ENCODE measurements around the gene LCE1B. TPM values are rescaled to one million over a fixed set of nuclear protein-coding genes. Genes with fewer than 3 reads are reported as not detected.

LCE1B gene, protein sequence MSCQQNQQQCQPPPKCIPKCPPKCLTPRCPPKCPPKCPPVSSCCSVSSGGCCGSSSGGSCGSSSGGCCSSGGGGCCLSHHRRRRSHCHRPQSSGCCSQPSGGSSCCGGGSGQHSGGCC
- not detected in 5 replicates for total RNA-seq (2022; extraction: Qiagen RNA extraction; ENCODE audit: low read depth)

DNA sequence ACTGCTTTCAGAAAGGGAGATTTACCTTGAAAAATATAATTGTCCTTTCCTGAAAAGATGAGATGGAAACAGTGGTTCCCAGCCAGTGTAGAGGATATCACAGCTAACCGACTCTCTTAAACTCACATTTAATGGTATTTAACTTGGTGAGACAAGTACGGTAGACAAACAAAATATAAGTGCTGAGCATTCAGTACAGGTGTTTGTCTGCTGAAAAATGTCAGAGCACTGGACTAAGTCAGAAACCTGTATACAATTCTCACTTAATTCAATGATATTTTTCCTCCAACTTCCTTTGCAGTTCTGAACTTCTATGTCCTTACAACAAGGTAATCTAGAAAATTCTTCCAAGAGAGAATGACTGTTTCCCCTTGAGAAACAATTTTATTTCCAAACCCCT lies at the start of gene LCE1B:
TSS of gene LCE1B (plus strand) at position 301 of the 400 bp plus-strand sequence. CDS start 476 bp downstream, outside the sequence.

DNA sequence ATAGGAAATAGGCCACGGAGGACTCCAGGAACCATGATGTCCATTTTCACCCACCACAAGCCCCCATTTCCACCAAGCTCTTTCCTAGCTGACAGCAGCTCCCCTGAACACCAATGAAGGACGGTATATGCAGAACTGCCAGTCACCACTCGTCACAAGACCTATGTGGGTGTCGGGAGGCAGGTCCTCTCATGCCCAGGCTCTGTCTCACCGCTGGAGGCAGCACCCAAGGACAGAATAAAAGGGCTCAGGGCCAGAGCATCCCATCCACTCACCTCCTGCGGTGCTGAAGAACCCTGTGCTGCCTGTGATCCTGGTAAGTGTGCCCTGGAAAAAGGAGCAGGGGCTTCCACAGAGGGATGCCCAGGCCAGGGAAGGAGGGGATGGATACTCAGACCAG lies 36.9 kb upstream of the LCE1B start, which contains the start of gene LCE1F:
TSS of gene LCE1F (plus strand) at position 266 of the 400 bp plus-strand sequence. CDS start 1,232 bp downstream, outside the sequence.

DNA sequence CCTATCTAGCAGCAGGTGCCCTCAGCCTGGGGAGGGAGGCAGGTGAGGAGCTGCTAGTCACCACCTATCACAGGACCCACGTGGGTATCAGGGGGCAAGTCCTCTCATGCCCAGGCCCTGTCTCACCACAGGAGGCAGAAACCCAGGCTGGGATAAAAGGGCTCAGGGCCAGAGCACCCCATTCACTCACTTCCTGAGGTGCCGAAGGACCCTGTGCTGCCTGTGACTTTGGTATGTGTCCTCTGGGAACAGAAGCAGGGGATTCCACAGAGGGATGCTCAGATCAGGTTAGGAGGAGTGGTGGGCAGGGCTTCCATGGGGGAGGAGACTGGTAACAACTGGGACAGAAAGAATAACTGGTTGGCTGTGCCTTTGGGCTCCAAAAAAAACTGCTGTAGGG lies 25.7 kb upstream of the LCE1B start, which contains the start of gene LCE1E:
TSS of gene LCE1E (plus strand) at position 181 of the 400 bp plus-strand sequence. CDS start 1,043 bp downstream, outside the sequence.

DNA sequence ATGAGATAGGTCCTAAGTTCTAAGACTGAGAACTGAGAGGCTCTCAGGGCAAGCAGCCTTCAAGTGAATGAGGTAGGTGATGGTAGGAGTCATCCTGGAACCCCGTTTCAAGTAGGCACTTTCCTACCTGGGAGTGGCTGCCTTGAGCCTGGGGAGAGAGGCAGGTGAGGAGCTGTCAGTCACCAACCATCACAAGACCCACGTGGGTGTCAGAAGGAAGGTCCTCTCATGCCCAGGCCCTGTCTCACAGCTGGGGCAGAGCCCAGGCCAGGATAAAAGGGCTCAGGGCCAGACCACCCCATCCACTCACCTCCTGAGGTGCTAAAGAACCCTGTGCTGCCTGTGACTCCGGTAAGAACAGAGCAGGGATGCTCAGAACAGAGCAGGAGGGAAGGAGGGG lies 15.3 kb upstream of the LCE1B start, which contains the start of gene LCE1D:
TSS of gene LCE1D (plus strand) at position 301 of the 400 bp plus-strand sequence. CDS start 1,074 bp downstream, outside the sequence.

DNA sequence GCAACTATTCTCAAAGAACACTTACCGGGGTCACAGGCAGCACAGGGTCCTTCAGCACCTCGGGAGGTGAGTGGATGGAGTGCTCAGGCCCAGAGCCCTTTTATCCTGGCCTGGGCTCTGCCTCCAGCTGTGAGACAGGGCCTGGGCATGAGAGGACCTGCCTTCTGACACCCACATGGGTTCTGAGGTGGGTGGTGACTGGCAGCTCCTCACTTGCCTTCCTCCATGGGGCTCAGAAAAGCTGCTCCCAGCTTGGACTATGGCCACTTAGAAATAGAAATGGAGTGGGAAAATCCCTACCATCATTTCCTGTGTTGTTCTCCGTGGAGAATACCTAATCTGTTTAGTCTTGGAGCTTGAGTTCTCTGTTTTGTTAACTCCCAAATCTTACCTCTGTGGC lies 5.2 kb upstream of the LCE1B start, which contains the start of gene LCE1C:
TSS of gene LCE1C (minus strand) at position 76 of the 400 bp plus-strand sequence. CDS start 1,173 bp downstream, outside the sequence.

DNA sequence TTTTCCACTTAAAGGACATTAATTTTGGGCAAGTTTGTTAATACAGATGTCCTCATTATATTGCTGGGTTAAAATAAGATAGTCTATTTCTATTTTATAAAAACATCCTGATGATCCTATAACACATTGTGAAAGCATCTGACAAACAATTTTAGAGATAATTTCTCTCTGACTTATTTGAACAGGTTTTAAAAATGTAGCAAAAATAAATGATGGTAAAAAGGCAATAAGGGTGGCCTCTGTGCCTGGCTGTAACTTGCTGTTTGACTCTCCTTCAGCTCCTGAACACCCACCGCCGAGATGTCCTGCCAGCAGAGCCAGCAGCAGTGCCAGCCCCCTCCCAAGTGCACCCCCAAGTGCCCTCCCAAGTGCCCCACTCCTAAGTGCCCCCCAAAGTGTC lies 15.4 kb downstream of the LCE1B start, which contains the start of gene LCE1A:
TSS of gene LCE1A (plus strand) at position 301 of the 400 bp plus-strand sequence. CDS start at position 301, 0 bp downstream.

DNA sequence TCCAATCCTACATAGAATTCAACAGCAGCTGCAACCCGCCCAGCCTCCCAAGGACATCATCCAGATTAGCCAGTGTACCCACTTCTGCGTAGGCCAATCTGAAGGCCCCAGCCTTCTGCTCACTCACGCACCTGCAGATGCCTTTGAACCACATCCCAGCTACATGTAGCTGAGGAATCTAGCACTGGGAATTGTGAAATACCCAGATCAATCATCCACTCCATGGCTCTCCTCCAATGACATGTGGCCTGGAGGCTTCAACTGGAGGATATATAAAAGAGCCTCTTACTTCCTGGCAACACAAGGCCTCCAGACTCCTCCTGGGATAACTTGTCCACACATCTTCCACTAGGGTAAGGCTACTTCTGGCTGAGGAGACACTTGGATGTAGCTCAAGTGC lies 30.8 kb downstream of the LCE1B start, which contains the start of gene LCE6A:
TSS of gene LCE6A (plus strand) at position 301 of the 400 bp plus-strand sequence. CDS start 665 bp downstream, outside the sequence.

DNA sequence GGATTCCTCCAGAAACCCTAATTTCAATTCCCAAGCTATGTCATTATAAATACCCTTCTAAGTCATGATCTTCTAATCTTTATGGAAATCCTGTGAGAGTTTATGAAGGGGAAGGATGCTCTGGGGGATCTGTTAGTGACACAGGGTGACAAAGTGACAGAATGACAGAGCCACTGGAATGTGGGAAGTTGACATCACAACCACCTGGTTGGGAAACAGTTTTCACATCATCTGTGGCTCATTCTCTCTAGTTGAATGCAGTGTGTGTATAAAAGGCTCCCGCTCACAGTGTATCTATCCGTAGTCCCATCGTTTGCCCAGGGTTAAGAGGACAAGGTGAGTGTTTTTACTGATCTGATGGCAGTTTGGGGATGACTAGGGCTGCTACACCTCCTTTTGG lies 47.9 kb downstream of the LCE1B start, which contains the start of gene LCE7A:
TSS of gene LCE7A (plus strand) at position 301 of the 400 bp plus-strand sequence. CDS start 702 bp downstream, outside the sequence.

Other genes with a start within 250 kb of the LCE1B start
- not detected in 5 replicates for gene LCE3E, start 245.2 kb upstream of the LCE1B start, total RNA-seq (2022; extraction: Qiagen RNA extraction; ENCODE audit: low read depth)
- gene LCE3D, start 231.5 kb upstream of the LCE1B start, total RNA-seq (2022; extraction: Qiagen RNA extraction; ENCODE audit: low read depth), result 0.69 to 1.3 TPM (median 0.88 TPM) in 5 replicates
- not detected in 5 replicates for gene LCE3C, start 211.7 kb upstream of the LCE1B start, total RNA-seq (2022; extraction: Qiagen RNA extraction; ENCODE audit: low read depth)
- not detected in 5 replicates for gene LCE3B, start 198.2 kb upstream of the LCE1B start, total RNA-seq (2022; extraction: Qiagen RNA extraction; ENCODE audit: low read depth)
- gene LCE3A, start 188.9 kb upstream of the LCE1B start, total RNA-seq (2022; extraction: Qiagen RNA extraction; ENCODE audit: low read depth), result not detected in 5 replicates
- not detected in 5 replicates for gene LCE2D, start 148.6 kb upstream of the LCE1B start, total RNA-seq (2022; extraction: Qiagen RNA extraction; ENCODE audit: low read depth)
- not detected in 5 replicates for gene LCE2C, start 136.7 kb upstream of the LCE1B start, total RNA-seq (2022; extraction: Qiagen RNA extraction; ENCODE audit: low read depth)
- not detected in 5 replicates for gene LCE2B, start 125.8 kb upstream of the LCE1B start, total RNA-seq (2022; extraction: Qiagen RNA extraction; ENCODE audit: low read depth)
- not detected in 5 replicates for gene LCE2A, start 113.6 kb upstream of the LCE1B start, total RNA-seq (2022; extraction: Qiagen RNA extraction; ENCODE audit: low read depth)
- gene LCE4A, start 103.8 kb upstream of the LCE1B start, total RNA-seq (2022; extraction: Qiagen RNA extraction; ENCODE audit: low read depth), result not detected in 5 replicates
- not detected in 5 replicates for gene KPRP, start 53.9 kb upstream of the LCE1B start, total RNA-seq (2022; extraction: Qiagen RNA extraction; ENCODE audit: low read depth)
- gene LCE1F, start 36.8 kb upstream of the LCE1B start, total RNA-seq (2022; extraction: Qiagen RNA extraction; ENCODE audit: low read depth), result not detected in 5 replicates
- 0.08 TPM in 1 of 5 replicates, not detected in the others for gene LCE1E, start 25.7 kb upstream of the LCE1B start, total RNA-seq (2022; extraction: Qiagen RNA extraction; ENCODE audit: low read depth)
- gene LCE1D, start 15.2 kb upstream of the LCE1B start, total RNA-seq (2022; extraction: Qiagen RNA extraction; ENCODE audit: low read depth), result not detected in 5 replicates
- not detected in 5 replicates for gene LCE1C, start 5.3 kb upstream of the LCE1B start, total RNA-seq (2022; extraction: Qiagen RNA extraction; ENCODE audit: low read depth)
- not detected in 5 replicates for gene LCE1A, start 15.5 kb downstream of the LCE1B start, total RNA-seq (2022; extraction: Qiagen RNA extraction; ENCODE audit: low read depth)
- not detected in 5 replicates for gene LCE6A, start 30.9 kb downstream of the LCE1B start, total RNA-seq (2022; extraction: Qiagen RNA extraction; ENCODE audit: low read depth)
- gene LCE7A, start 48.0 kb downstream of the LCE1B start, total RNA-seq (2022; extraction: Qiagen RNA extraction; ENCODE audit: low read depth), result not detected in 5 replicates
- gene SMCP, start 66.4 kb downstream of the LCE1B start, total RNA-seq (2022; extraction: Qiagen RNA extraction; ENCODE audit: low read depth), result not detected in 5 replicates
- 0.04 to 0.07 TPM in 2 of 5 replicates, not detected in the others for gene IVL, start 96.6 kb downstream of the LCE1B start, total RNA-seq (2022; extraction: Qiagen RNA extraction; ENCODE audit: low read depth)
- gene SPRR5, start 135.2 kb downstream of the LCE1B start, total RNA-seq (2022; extraction: Qiagen RNA extraction; ENCODE audit: low read depth), result not detected in 5 replicates
- gene SPRR4, start 158.7 kb downstream of the LCE1B start, total RNA-seq (2022; extraction: Qiagen RNA extraction; ENCODE audit: low read depth), result not detected in 5 replicates
- not detected in 5 replicates for gene SPRR1A, start 172.1 kb downstream of the LCE1B start, total RNA-seq (2022; extraction: Qiagen RNA extraction; ENCODE audit: low read depth)
- not detected in 5 replicates for gene SPRR3, start 189.8 kb downstream of the LCE1B start, total RNA-seq (2022; extraction: Qiagen RNA extraction; ENCODE audit: low read depth)
- not detected in 5 replicates for gene SPRR1B, start 219.2 kb downstream of the LCE1B start, total RNA-seq (2022; extraction: Qiagen RNA extraction; ENCODE audit: low read depth)
- gene SPRR2D, start 229.1 kb downstream of the LCE1B start, total RNA-seq (2022; extraction: Qiagen RNA extraction; ENCODE audit: low read depth), result not detected in 5 replicates
- not detected in 5 replicates for gene SPRR2A, start 245.5 kb downstream of the LCE1B start, total RNA-seq (2022; extraction: Qiagen RNA extraction; ENCODE audit: low read depth)